MM.1S (cell line): ENCODE data around the gene PACS2.

Experiments
- CTCF ChIP-seq: fragments of 300-600 bp; sonication (generic); IDR thresholded peaks from 2 replicates; pipeline ENCODE4 v1.5.1; 2016; ENCODE audit warnings: antibody characterized with exemption, low read length, mixed read lengths
- EZH2 ChIP-seq: fragments of 300-600 bp; sonication (generic); optimal IDR thresholded peaks from 2 replicates; pipeline ENCODE3; 2017; ENCODE audit warnings: low read depth, mild to moderate bottlenecking, antibody characterized with exemption, low read length, mixed read lengths
- EZH2phosphoT487 ChIP-seq: fragments of 300-600 bp; sonication (generic); IDR thresholded peaks from 2 replicates; pipeline ENCODE4 v1.6.1; 2018; ENCODE audit warnings: antibody characterized with exemption, low read length

DNA sequence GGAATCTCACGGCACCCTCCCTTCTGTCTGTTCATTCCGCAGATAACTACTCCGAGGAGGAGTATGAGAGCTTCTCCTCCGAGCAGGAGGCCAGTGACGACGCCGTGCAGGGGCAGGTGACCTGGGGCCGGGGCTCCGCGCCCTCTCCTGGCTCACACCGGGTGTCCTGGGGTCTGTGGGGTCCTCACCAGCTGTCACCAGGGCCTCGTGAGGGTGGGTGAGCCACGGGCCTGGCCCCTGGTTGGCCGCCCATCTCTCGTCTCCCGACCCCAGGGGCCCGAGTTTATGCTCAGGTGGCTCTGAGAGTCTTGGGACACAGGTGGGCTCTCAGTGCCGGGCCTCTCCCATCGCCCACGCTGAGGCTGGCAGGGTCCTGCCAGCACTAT is 53.5 kb downstream of the PACS2 start:
- TF ChIP-seq EZH2 (no peak), CTCF (no peak), EZH2phosphoT487 (no peak)
